SW480 (cell line): ENCODE measurements around the gene TMEM92.

Experiments
- DNase-seq: peaks from one replicate; pipeline ENCODE4 v3.0.0-alpha.2; 2016; ENCODE audit warnings: low spot score

Gene TMEM92

DNA sequence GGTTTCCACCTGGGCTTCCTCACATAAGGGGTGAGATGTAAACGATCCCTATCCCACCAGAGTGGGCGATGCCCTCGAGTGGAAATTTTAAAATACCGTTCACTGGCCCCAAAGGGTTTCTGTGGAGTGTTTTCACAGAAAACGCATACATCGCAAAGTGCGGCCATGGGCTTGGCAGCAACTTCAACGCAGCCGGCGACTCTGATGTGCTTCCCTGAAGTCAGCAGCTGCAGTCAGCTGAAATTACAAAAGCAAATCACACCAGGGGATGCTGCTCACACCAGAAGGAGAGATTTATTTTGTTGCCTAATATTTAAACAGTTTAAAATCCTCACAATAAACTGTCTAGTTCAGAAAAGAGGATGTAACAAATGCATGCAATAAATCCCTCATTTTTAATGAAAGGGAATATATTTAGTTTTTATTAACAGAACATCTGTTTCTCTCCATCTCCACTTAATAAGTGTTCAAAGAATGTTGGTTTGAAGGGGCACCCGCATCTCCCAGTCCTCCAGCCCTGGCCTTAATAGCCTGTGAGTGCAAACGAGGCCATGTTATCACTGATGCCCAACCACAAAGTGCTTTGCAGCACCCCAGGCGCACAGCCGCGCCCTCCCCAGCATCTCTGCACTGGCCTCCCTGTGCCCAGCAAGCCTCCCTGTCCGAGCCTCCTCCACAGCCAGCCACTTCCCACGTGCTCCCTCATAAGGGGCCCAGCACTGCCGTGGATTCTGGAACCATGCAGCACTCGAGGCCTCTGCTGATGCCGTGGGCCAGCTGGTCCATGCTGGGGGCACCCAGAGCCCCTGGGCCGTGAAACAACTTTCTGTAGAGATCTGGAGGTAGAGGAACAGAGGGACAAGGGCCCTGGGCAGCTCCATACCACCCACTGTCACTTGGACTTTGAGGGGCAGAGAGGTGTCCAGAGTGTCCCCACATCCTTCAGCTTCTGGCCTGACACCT is 54.4 kb downstream of the TMEM92 start:
- DNase-seq = no peak

DNA sequence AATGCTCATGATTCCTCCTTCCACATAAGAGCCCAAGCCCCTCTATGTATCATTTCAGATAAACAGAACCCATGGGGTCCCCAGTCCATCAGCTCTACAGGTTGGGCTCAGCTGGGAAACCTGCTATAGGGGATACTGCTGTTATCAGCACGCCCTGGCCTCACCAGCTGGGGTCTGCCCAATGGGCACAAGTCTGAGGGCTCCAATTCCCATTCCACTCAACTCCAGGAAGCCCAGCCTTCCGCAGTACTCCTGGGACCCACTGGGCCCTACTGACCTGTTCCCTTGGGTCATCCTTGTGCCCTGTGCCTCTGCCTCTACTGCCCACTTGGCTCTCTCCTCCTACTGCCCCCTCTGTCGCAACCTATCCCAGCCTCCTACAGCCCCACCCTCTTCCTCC is 55.5 kb downstream of the TMEM92 start:
- DNase-seq = no peak

DNA sequence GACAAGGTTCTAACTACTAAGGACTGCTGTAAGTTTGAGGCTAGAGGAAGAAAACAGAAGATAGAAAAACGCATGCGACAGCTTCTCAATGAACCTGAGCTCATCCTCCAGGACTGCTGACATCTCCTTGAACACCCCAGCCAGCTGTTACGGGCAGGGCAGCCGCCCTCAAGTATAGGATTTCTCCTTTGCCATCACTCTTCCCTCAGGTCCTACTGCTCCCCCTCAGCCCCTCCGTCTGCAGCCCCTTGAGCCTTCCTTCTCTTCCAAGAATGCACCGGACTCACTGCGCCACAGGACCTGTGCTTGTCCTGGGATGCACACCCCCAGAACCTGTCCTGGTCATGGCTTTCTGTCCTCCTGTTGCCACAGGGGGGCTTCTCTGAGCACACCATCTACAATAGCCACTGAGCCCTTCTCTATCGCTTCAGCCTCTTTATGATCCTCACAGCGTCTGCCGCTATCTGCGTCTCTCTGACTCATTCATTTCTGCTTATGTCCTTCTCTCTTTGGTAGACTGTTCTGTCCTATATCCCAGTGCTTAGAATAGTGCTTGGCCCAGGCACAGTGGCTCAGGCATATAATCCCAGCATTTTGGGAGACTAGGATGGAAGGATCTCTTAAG is 56.0 kb downstream of the TMEM92 start:
- no peak for DNase-seq
